GM12872 (cell line): ENCODE data around the gene XG.

ENCODE experiments used
- CTCF ChIP-seq: IDR thresholded peaks from 3 replicates; pipeline ENCODE4 v1.5.1; 2011; ENCODE audit warnings: low read depth, mild to moderate bottlenecking, low read length, moderate library complexity; ENCODE audit not compliant: insufficient read depth

Gene XG

GRCh38 chrX:2710041-2710840 lies 41.6 kb upstream of the XG start:
- TF ChIP-seq CTCF = no peak

GRCh38 chrX:2711441-2711840 lies 40.4 kb upstream of the XG start:
- no peak for TF ChIP-seq CTCF

GRCh38 chrX:2712428-2712827 lies 39.4 kb upstream of the XG start:
- TF ChIP-seq CTCF = no peak

- TF ChIP-seq CTCF = no peak
These were observed 38.7 kb upstream of the XG start for GRCh38 chrX:2712890-2713840.

GRCh38 chrX:2714551-2714950 lies 37.3 kb upstream of the XG start:
- TF ChIP-seq CTCF = no peak

- TF ChIP-seq CTCF = no peak
These were observed 36.7 kb upstream of the XG start for GRCh38 chrX:2715066-2715600.

- TF ChIP-seq CTCF = no peak
These were observed 34.5 kb upstream of the XG start for GRCh38 chrX:2717312-2717711.
